ENCODE data around the gene KERA. TPM values are rescaled to one million over a fixed set of nuclear protein-coding genes. Genes with fewer than 3 reads are reported as not detected.

KERA gene
- polyA plus RNA-seq, 3 donors = not detected

- no peak overlapping the region for H2AFZ ChIP-seq (ENCODE audit: insufficient read depth, low read depth, low read length, poor library complexity, severe bottlenecking)
- H3K36me3 ChIP-seq (replicated peaks in 1 of 2; ENCODE audit: control insufficient read depth in 1 of 2, insufficient read depth in 2 of 2, low read length in 2 of 2) = no peaks in the 10 kb centered on the region
- H3K9me3 Mint-ChIP-seq = no peaks in the 10 kb centered on the region
- H3K27ac ChIP-seq (ENCODE audit: low read depth in 1 of 2, low read length in 2 of 2) = no peak overlapping the region
- no peak for DNase-seq
- H3K4me1 ChIP-seq (ENCODE audit: control insufficient read depth in 1 of 2, insufficient read depth in 2 of 2, low read length in 2 of 2) = no peaks in the 10 kb centered on the region
- intact Hi-C loops (cut with micrococcal nuclease) = no loop called here
- no peaks in the 10 kb centered on the region for H3K27me3 Mint-ChIP-seq (ENCODE audit: low read depth in 3 of 3)
- H3K4me1 Mint-ChIP-seq = no peaks in the 10 kb centered on the region
- no peak overlapping the region for H3K27ac Mint-ChIP-seq
- no peaks in the 10 kb centered on the region for H3K9me3 ChIP-seq (replicated peaks in 1 of 2; ENCODE audit: control insufficient read depth in 1 of 2, insufficient read depth in 1 of 2, low read length in 2 of 2)
- H3K79me2 ChIP-seq (ENCODE audit: insufficient read depth, low read length) = no peaks in the 10 kb centered on the region
- TF ChIP-seq CTCF (IDR thresholded peaks at IDR 0.05) = no peak
- no peak overlapping the region for H3K9ac ChIP-seq (ENCODE audit: insufficient read depth, low read length, poor library complexity, severe bottlenecking)
- no CpG with 5 or more reads among the region's 1 CpG for WGBS (ENCODE audit: insufficient coverage)
- no peak overlapping the region for H3K4me3 ChIP-seq (replicated peaks in 1 of 3; ENCODE audit: low read depth in 2 of 3, low read length in 3 of 3)
- H4K20me1 ChIP-seq (ENCODE audit: insufficient read depth, low read length) = no peaks in the 10 kb centered on the region
- H3K4me3 Mint-ChIP-seq = no peak overlapping the region
- H3K36me3 Mint-ChIP-seq = no peaks in the 10 kb centered on the region
- no peaks in the 10 kb centered on the region for H3K27me3 ChIP-seq (ENCODE audit: control insufficient read depth in 2 of 2, insufficient read depth in 2 of 2, low read length in 2 of 2)
- H3K4me2 ChIP-seq (replicated peaks; ENCODE audit: extremely low read depth, low read length, poor library complexity, severe bottlenecking) = no peak overlapping the region
These were observed 962 bp upstream of the KERA start for GRCh38 chr12:91058786-91059185.

- no peak overlapping the region for H3K27ac ChIP-seq (ENCODE audit: low read depth in 1 of 2, low read length in 2 of 2)
- intact Hi-C loops (cut with micrococcal nuclease) = no loop called here
- no peak overlapping the region for H2AFZ ChIP-seq (ENCODE audit: insufficient read depth, low read depth, low read length, poor library complexity, severe bottlenecking)
- H3K4me3 ChIP-seq (replicated peaks in 1 of 3; ENCODE audit: low read depth in 2 of 3, low read length in 3 of 3) = no peak overlapping the region
- no peak overlapping the region for H3K4me3 Mint-ChIP-seq
- WGBS (ENCODE audit: insufficient coverage) = no CpG with 5 or more reads among the region's 2 CpGs
- no peaks in the 10 kb centered on the region for H3K36me3 ChIP-seq (replicated peaks in 1 of 2; ENCODE audit: control insufficient read depth in 1 of 2, insufficient read depth in 2 of 2, low read length in 2 of 2)
- H3K9me3 ChIP-seq (replicated peaks in 1 of 2; ENCODE audit: control insufficient read depth in 1 of 2, insufficient read depth in 1 of 2, low read length in 2 of 2) = no peaks in the 10 kb centered on the region
- no peaks in the 10 kb centered on the region for H3K4me1 Mint-ChIP-seq
- no peak overlapping the region for H3K4me2 ChIP-seq (replicated peaks; ENCODE audit: extremely low read depth, low read length, poor library complexity, severe bottlenecking)
- H3K36me3 Mint-ChIP-seq = no peaks in the 10 kb centered on the region
- no peaks in the 10 kb centered on the region for H4K20me1 ChIP-seq (ENCODE audit: insufficient read depth, low read length)
- TF ChIP-seq CTCF (IDR thresholded peaks at IDR 0.05) = no peak
- no peaks in the 10 kb centered on the region for H3K4me1 ChIP-seq (ENCODE audit: control insufficient read depth in 1 of 2, insufficient read depth in 2 of 2, low read length in 2 of 2)
- no peaks in the 10 kb centered on the region for H3K27me3 ChIP-seq (ENCODE audit: control insufficient read depth in 2 of 2, insufficient read depth in 2 of 2, low read length in 2 of 2)
- no peak for DNase-seq
- H3K79me2 ChIP-seq (ENCODE audit: insufficient read depth, low read length) = no peaks in the 10 kb centered on the region
- no peak overlapping the region for H3K9ac ChIP-seq (ENCODE audit: insufficient read depth, low read length, poor library complexity, severe bottlenecking)
- no peaks in the 10 kb centered on the region for H3K27me3 Mint-ChIP-seq (ENCODE audit: low read depth in 3 of 3)
- H3K9me3 Mint-ChIP-seq = no peaks in the 10 kb centered on the region
- H3K27ac Mint-ChIP-seq = no peak overlapping the region
These were observed 1.3 kb downstream of the KERA start for GRCh38 chr12:91056488-91056887.
